Endothelial cell of umbilical vein (primary cell): ENCODE data around the gene INSRR. TPM values are rescaled to one million over a fixed set of nuclear protein-coding genes. Genes with fewer than 3 reads are reported as not detected.

Experiments
- BruUV-seq: library from RNA; stranded (reverse); fragments of 400-500 nt; replicated peaks from 2 replicates; lab custom pipeline; 2021; lab: Mats Ljungman, UMichigan
- CTCF ChIA-PET: fragments of 300-600, 350-600 bp; sonication (Branson Sonifier 250); formaldehyde crosslinking; loops from one replicate; lab custom pipeline; 2021; ENCODE audit warnings: antibody characterized with exemption, inconsistent platforms; lab: Charles Lee
- POLR2A ChIA-PET: fragments of 300-600, 350-600 bp; sonication (Branson Sonifier 250); formaldehyde crosslinking; loops from one replicate; lab custom pipeline; 2021; ENCODE audit warnings: antibody characterized with exemption, inconsistent platforms; lab: Charles Lee
- DNase-seq: peaks from one replicate; pipeline ENCODE4 v3.0.0-alpha.2; 2011; ENCODE audit warnings: low read depth, low spot score
- FAIRE-seq: peaks from 2 replicates; lab custom pipeline; 2011; peaks lifted over from hg19 to GRCh38; lab: Jason Lieb, UNC
- H2AFZ ChIP-seq: 2 replicates; pipeline ENCODE4 v1.6.0; 2012; ENCODE audit warnings: low read depth, low read length, control low read depth, inconsistent platforms
- H3K27ac ChIP-seq: 2 replicates; pipeline ENCODE4 v1.5.1; 2011; ENCODE audit warnings: low read depth, mild to moderate bottlenecking, control low read depth, low read length, moderate library complexity; ENCODE audit not compliant: insufficient read depth
- H3K27me3 ChIP-seq, 2 experiments: 2 replicates each; pipeline versions ENCODE4 v1.6.0 to v1.6.1; 2011; ENCODE audit warnings: low read length in 2 of 2, mixed read lengths in 1 of 2; ENCODE audit not compliant: control insufficient read depth in 2 of 2, insufficient read depth in 2 of 2
- H3K36me3 ChIP-seq, 2 experiments: 2 replicates in 1 of 2; 3 replicates in 1 of 2; pipeline ENCODE4 v1.5.1; 2011; ENCODE audit warnings: low read length in 2 of 2, mild to moderate bottlenecking in 1 of 2, moderate library complexity in 1 of 2; ENCODE audit not compliant: control insufficient read depth in 2 of 2, insufficient read depth in 2 of 2; ENCODE audit errors: extremely low read depth in 1 of 2
- H3K4me1 ChIP-seq: 3 replicates; pipeline ENCODE4 v1.5.1; 2011; ENCODE audit warnings: mild to moderate bottlenecking, low read length; ENCODE audit not compliant: control insufficient read depth, insufficient read depth; ENCODE audit errors: extremely low read depth
- H3K4me2 ChIP-seq: 2 replicates; pipeline ENCODE4 v1.6.1; 2011; ENCODE audit warnings: low read length, control low read depth, mixed read lengths; ENCODE audit not compliant: insufficient read depth
- H3K4me3 ChIP-seq, 3 experiments: fragments of 200-600 bp in 1 of 3; sonication (generic), shearing (Covaris generic) in 1 of 3; replicated peaks in 1 of 3; 2 replicates each; pipeline ENCODE4 v1.5.1; 2011 to 2016; ENCODE audit warnings: control low read depth in 3 of 3, low read length in 3 of 3, mild to moderate bottlenecking in 2 of 3, inconsistent platforms in 1 of 3, low read depth in 1 of 3, moderate library complexity in 1 of 3; ENCODE audit not compliant: insufficient read depth in 1 of 3
- H3K79me2 ChIP-seq: 2 replicates; pipeline ENCODE4 v1.6.0; 2012; ENCODE audit warnings: low read length, inconsistent platforms; ENCODE audit not compliant: control insufficient read depth, insufficient read depth
- H3K9ac ChIP-seq: replicated peaks from 2 replicates; pipeline ENCODE3; 2011; ENCODE audit warnings: low read length, control low read depth; ENCODE audit not compliant: insufficient read depth; ENCODE audit errors: extremely low read depth
- H3K9me1 ChIP-seq: replicated peaks from 3 replicates; pipeline ENCODE4 v1.6.0; 2011; ENCODE audit warnings: mild to moderate bottlenecking, low read length; ENCODE audit not compliant: control insufficient read depth, insufficient read depth; ENCODE audit errors: extremely low read depth
- H3K9me3 ChIP-seq: replicated peaks from 2 replicates; pipeline ENCODE4 v1.5.1; 2012; ENCODE audit warnings: low read length, inconsistent platforms; ENCODE audit not compliant: control insufficient read depth, insufficient read depth
- H4K20me1 ChIP-seq: replicated peaks from 2 replicates; pipeline ENCODE3; 2011; ENCODE audit warnings: mild to moderate bottlenecking, low read length; ENCODE audit not compliant: control insufficient read depth, insufficient read depth; ENCODE audit errors: extremely low read depth
- EZH2 ChIP-seq: IDR thresholded peaks from 2 replicates; pipeline ENCODE4 v1.6.1; 2012; ENCODE audit warnings: borderline replicate concordance, low read depth, mild to moderate bottlenecking, moderate library complexity, low read length, inconsistent platforms; ENCODE audit not compliant: severe bottlenecking
- FOS ChIP-seq: IDR thresholded peaks from 2 replicates; pipeline ENCODE4 v1.6.1; 2011; ENCODE audit warnings: mild to moderate bottlenecking, low read length, moderate library complexity, borderline replicate concordance; ENCODE audit not compliant: insufficient read depth
- GATA2 ChIP-seq: IDR thresholded peaks from 2 replicates; pipeline ENCODE4 v1.7.0; 2011; ENCODE audit warnings: low read depth, mild to moderate bottlenecking, moderate library complexity, mixed read lengths, low read length; ENCODE audit not compliant: insufficient read length, insufficient read depth
- JUN ChIP-seq: IDR thresholded peaks from 2 replicates; pipeline ENCODE4 v1.6.1; 2011; ENCODE audit warnings: borderline replicate concordance, low read depth; ENCODE audit not compliant: insufficient read length, insufficient read depth
- MYC ChIP-seq: IDR thresholded peaks from one replicate; pipeline ENCODE4 v1.6.1; 2011; ENCODE audit warnings: mild to moderate bottlenecking, low read depth, low read length
- POLR2A ChIP-seq: IDR thresholded peaks from 2 replicates; pipeline ENCODE4 v1.6.1; 2012; ENCODE audit warnings: low read depth, mild to moderate bottlenecking, control low read depth, low read length
- POLR2AphosphoS5 ChIP-seq: IDR thresholded peaks from 2 replicates; pipeline ENCODE4 v1.6.1; 2012; ENCODE audit warnings: low read depth, mild to moderate bottlenecking, control low read depth, low read length, moderate library complexity; ENCODE audit not compliant: insufficient read depth
- dilution Hi-C: fragments of 300-500 bp; cut with MboI; formaldehyde crosslinking; loops from one replicate; pipeline ENCODE4 v1.15.0; 2019; ENCODE audit warnings: low sequenced_read_pairs; ENCODE audit not compliant: extremely low pct_ligation_motif_present
- intact Hi-C: fragments of 100-400 bp; cut with micrococcal nuclease; formaldehyde crosslinking; loops from one replicate; pipeline ENCODE4 v1.10.0; 2022
- polyA plus RNA-seq, 4 experiments: library from polyadenylated mRNA; depleted of rRNA in 3 of 4; stranded (reverse) in 3 of 4; unstranded in 1 of 4; fragments of >200 nt; gene quantifications; 2 replicates each; pipeline versions ENCODE4 v1.2.1 to v1.2.3, GENCODE V29; 2011 to 2012; ENCODE audit warnings: missing spikeins in 1 of 4
- total RNA-seq: library from RNA; stranded (reverse); gene quantifications from 2 replicates; pipeline ENCODE4 v1.2.3, GENCODE V29; 2021
- TF ChIP-seq, protein P1 (sequence below), 2 donors: IDR thresholded peaks; 1 replicate in 1 of 2; 2 replicates in 1 of 2; pipeline ENCODE4 v1.5.1; 2011; ENCODE audit warnings: low read length in 2 of 2, mild to moderate bottlenecking in 2 of 2, moderate library complexity in 2 of 2, control low read depth in 1 of 2, inconsistent platforms in 1 of 2, low read depth in 1 of 2; ENCODE audit not compliant: insufficient read depth in 1 of 2; ENCODE audit errors: extremely low read depth in 1 of 2
- TF ChIP-seq, protein P2 (sequence below): IDR thresholded peaks from 2 replicates; pipeline ENCODE4 v1.6.1; 2011; ENCODE audit not compliant: insufficient read depth, insufficient read length

INSRR gene
- total and polyA plus RNA-seq, 2 donors (not counting 3 experiments of a cell fraction or from before 2014, with no cell fraction given): not detected

DNA sequence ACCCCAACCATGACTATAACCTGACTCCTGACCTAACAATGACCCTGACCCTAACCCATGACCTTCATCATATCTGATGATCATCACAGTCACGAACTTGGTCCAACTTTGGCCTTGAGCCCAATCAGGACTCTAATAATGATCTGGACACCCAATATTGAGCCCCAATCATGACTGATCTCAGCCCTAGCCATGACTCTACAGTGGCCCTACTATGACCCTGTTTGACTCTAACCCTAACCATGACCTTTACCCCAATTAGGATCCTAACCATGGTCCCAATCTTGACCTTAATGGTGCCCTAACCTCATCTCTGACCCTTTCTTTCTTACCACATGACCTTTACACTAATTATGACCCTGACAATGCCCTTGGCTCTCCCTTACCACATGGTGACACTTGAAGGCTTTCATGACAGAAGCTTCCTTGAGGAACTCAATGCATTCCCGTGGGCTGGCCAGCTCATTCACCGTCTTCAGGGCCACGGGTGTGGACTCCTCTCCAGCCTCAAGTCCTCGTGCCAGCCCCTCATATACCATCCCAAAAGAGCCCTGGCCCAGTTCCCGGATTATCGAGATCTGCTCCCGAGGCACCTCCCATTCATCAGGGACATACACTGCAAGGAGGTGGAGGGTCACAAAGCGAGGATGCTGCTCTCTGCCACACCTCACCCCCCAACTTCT, 16.2 kb downstream of the INSRR start:
- Histone ChIP-seq H3K4me1 (peaks cover 39% of the 10 kb centered on the region), H3K27me3 (peaks cover 42 to 48% of the 10 kb centered on the region in 2 experiments), H3K27ac (no peak overlapping the region), H3K9ac (no peak overlapping the region), H3K4me2 (no peak overlapping the region), H3K36me3 (no peaks in the 10 kb centered on the region), H3K9me1 (no peaks in the 10 kb centered on the region), H4K20me1 (no peaks in the 10 kb centered on the region), H2AFZ (no peak overlapping the region), H3K4me3 (no peak overlapping the region), H3K79me2 (no peaks in the 10 kb centered on the region), H3K9me3 (no peaks in the 10 kb centered on the region)
- no TSS peak for BruUV-seq
- CTCF ChIA-PET: interaction anchor here (1.1 kb wide), 1 partner anchor 85 kb away, joined by 3 read pairs; no protein-coding TSS in a partner anchor
- intact Hi-C loops: no loop called here
- dilution Hi-C loops: no loop called here
- TF ChIP-seq GATA2 (no peak), JUN (no peak), POLR2AphosphoS5 (no peak), FOS (no peak), POLR2A (no peak), MYC (no peak), EZH2 (no peak)
- TF ChIP-seq, protein P1, sequence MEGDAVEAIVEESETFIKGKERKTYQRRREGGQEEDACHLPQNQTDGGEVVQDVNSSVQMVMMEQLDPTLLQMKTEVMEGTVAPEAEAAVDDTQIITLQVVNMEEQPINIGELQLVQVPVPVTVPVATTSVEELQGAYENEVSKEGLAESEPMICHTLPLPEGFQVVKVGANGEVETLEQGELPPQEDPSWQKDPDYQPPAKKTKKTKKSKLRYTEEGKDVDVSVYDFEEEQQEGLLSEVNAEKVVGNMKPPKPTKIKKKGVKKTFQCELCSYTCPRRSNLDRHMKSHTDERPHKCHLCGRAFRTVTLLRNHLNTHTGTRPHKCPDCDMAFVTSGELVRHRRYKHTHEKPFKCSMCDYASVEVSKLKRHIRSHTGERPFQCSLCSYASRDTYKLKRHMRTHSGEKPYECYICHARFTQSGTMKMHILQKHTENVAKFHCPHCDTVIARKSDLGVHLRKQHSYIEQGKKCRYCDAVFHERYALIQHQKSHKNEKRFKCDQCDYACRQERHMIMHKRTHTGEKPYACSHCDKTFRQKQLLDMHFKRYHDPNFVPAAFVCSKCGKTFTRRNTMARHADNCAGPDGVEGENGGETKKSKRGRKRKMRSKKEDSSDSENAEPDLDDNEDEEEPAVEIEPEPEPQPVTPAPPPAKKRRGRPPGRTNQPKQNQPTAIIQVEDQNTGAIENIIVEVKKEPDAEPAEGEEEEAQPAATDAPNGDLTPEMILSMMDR (IDR thresholded peaks at IDR 0.05; ENCODE audit: extremely low read depth in 1 of 2, insufficient read depth in 1 of 2, low read depth in 1 of 2, low read length in 2 of 2): no peak
- TF ChIP-seq, protein P2, sequence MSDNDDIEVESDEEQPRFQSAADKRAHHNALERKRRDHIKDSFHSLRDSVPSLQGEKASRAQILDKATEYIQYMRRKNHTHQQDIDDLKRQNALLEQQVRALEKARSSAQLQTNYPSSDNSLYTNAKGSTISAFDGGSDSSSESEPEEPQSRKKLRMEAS: no peak
- no peak for DNase-seq
- POLR2A ChIA-PET: no interaction called here
- FAIRE-seq: no peak
